Renal cortex interstitium (tissue), 15 donors: ENCODE data around the gene SUSD2. TPM values are rescaled to one million over a fixed set of nuclear protein-coding genes. Genes with fewer than 3 reads are reported as not detected.
A peak's percentile ranks its signal among the peaks of the same experiment; 100 is the strongest.
"Not testable (repeated sequence)": the region's sequence is repeated elsewhere in the genome, so short reads cannot be mapped to it uniquely, and the experiment has no call there.

Experiments used
- DNase-seq, 11 donors: peaks; one replicate each; pipeline ENCODE4 v3.0.0-alpha.2; 2013; ENCODE audit warnings: low read depth in 9 of 11, low spot score in 4 of 11; ENCODE audit errors: extremely low read depth in 1 of 11
- long read RNA-seq, 16 experiments: transcript quantifications; one replicate each; lab custom pipeline, GENCODE V29; 2026
- polyA plus RNA-seq, 3 donors: library from polyadenylated mRNA; unstranded; fragments of 120-200 nt; gene quantifications; one replicate each; pipeline ENCODE4 v1.2.1, GENCODE V29; 2013; ENCODE audit not compliant: insufficient read length in 3 of 3

The SUSD2 gene, protein sequence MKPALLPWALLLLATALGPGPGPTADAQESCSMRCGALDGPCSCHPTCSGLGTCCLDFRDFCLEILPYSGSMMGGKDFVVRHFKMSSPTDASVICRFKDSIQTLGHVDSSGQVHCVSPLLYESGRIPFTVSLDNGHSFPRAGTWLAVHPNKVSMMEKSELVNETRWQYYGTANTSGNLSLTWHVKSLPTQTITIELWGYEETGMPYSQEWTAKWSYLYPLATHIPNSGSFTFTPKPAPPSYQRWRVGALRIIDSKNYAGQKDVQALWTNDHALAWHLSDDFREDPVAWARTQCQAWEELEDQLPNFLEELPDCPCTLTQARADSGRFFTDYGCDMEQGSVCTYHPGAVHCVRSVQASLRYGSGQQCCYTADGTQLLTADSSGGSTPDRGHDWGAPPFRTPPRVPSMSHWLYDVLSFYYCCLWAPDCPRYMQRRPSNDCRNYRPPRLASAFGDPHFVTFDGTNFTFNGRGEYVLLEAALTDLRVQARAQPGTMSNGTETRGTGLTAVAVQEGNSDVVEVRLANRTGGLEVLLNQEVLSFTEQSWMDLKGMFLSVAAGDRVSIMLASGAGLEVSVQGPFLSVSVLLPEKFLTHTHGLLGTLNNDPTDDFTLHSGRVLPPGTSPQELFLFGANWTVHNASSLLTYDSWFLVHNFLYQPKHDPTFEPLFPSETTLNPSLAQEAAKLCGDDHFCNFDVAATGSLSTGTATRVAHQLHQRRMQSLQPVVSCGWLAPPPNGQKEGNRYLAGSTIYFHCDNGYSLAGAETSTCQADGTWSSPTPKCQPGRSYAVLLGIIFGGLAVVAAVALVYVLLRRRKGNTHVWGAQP
- 10 to 100 TPM; 10.9 to 20.8 (median 13.8) TPM for polyA plus RNA-seq
- long read RNA-seq, donor 1, partial matches to known transcripts = 0 of 1 reads
- long read RNA-seq, donor 1, other reads (novel, unspliced or antisense) = 0 of 1 reads
- long read RNA-seq, donor 2 = 0 reads
- long read RNA-seq, donor 3, partial matches to known transcripts = 0 of 1 reads
- long read RNA-seq, donor 3, other reads (novel, unspliced or antisense) = 0 of 1 reads
- long read RNA-seq, donor 4, partial matches to known transcripts = 0 of 1 reads
- long read RNA-seq, donor 4, other reads (novel, unspliced or antisense) = 0 of 1 reads
- long read RNA-seq, donor 5, transcript SUSD2-201 (15 exons, 3,404 nt) = major isoform, 5 of 5 reads
- long read RNA-seq, donor 5, partial matches to known transcripts = 0 of 5 reads
- long read RNA-seq, donor 5, other reads (novel, unspliced or antisense) = 0 of 5 reads
- long read RNA-seq, donor 6 = 0 reads
- long read RNA-seq, donor 7, partial matches to known transcripts = 0 of 1 reads
- long read RNA-seq, donor 7, other reads (novel, unspliced or antisense) = 0 of 1 reads
- long read RNA-seq, donor 8, transcript SUSD2-201 (15 exons, 3,404 nt) = major isoform, 7 of 21 reads
- long read RNA-seq, donor 8, partial matches to known transcripts = 14 of 21 reads
- long read RNA-seq, donor 8, other reads (novel, unspliced or antisense) = 0 of 21 reads
- long read RNA-seq, donor 9 = 0 reads
- long read RNA-seq, donor 10 = 0 reads
- long read RNA-seq, donor 11, transcript SUSD2-201 (15 exons, 3,404 nt) = major isoform, 7 of 7 reads
- long read RNA-seq, donor 11, partial matches to known transcripts = 0 of 7 reads
- long read RNA-seq, donor 11, other reads (novel, unspliced or antisense) = 0 of 7 reads
- long read RNA-seq, donor 12 = 0 reads
- long read RNA-seq, donor 13, partial matches to known transcripts = 5 of 6 reads
- long read RNA-seq, donor 13, other reads (novel, unspliced or antisense) = 0 of 6 reads
- long read RNA-seq, donor 14 = 0 reads
- long read RNA-seq, donor 15, partial matches to known transcripts = 0 of 1 reads
- long read RNA-seq, donor 15, other reads (novel, unspliced or antisense) = 0 of 1 reads
- long read RNA-seq, donor 16, transcript SUSD2-201 (15 exons, 3,404 nt) = major isoform, 7 of 13 reads
- long read RNA-seq, donor 16, partial matches to known transcripts = 6 of 13 reads
- long read RNA-seq, donor 16, other reads (novel, unspliced or antisense) = 0 of 13 reads

DNA sequence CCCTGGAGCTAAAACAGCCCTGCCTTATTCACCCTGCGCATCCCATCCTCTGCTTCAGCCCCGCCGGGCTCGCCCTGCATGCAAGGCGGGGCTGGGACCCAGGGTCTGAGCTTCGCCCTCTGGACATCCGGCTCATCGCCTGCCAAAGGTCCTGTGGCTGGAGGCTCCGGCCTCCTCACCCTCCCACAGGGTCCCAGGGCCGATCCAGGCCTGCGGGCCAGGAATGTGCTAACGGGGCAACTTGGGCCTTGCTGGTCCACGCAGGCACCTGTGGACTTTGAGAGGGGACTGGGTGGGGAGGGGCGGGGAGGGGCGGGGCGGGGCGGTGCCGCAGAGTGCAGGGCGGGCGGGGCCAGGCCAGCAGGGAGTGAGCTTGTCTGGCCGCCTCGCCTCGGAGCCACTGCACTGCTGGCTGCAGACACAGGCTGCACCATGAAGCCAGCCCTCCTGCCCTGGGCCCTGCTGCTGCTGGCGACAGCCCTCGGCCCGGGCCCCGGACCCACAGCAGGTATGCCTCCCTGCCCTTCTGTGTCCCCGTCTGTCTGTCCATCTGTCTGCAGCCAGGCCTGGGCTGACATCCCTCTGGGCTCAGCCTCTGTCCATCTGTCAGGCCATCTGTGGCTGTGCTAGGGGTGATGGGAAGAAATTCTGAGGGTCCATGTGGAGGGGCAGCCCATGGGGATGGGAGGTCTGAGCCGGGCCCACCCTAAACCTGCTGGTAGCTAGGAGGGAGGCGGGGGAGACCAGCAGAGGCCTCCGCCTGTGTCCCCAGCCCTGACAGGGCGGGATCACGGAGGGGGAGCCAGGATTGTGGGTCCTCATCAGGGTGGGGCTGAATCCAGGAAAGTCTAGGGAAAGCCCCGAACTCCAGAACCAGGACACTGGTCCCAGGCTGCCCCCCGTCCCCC, at the start of gene SUSD2:
TSS of gene SUSD2 (plus strand) at position 400 of the 908 bp plus-strand sequence. CDS start at position 433, 33 bp downstream.
- no peak for DNase-seq

DNA sequence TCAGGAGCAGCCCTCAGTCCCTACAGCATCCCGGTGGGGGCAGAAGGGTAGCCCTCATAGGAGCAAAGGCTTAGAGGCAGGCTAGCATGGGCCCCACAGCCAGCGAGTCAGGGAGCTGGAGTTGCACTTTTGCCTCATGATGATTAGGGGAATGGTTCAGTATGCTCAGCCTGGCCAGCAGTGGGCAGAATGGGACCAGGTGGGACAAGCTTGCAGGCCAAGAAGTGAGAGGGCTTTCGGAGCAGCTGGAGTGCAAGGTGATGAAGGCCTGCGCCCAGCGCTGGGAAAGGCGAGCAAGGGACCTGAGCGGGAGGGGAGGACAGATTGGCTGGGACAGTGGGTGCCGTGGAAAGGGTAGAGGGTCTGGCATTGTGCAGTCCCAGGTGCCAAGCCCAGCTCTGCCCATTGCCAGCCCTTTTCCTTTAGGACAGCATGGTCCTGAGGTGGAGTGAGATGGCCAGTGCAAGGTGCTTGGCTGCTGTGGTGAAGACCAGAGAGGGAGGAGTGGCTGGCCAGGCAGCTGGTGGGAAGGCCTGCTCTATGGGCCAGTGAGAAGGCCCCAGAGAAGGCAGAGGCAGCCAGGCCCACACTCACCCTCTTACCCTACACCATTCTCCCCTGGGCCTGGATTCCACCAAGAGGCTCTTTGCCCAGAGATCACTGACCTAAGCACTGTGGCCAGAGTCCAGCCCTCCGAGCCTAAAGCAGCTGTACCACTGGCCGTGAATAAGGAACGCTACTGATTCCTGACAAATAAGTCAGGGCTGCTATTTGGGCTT, 47.9 kb upstream of the SUSD2 start:
- DNase-seq = no peak

DNA sequence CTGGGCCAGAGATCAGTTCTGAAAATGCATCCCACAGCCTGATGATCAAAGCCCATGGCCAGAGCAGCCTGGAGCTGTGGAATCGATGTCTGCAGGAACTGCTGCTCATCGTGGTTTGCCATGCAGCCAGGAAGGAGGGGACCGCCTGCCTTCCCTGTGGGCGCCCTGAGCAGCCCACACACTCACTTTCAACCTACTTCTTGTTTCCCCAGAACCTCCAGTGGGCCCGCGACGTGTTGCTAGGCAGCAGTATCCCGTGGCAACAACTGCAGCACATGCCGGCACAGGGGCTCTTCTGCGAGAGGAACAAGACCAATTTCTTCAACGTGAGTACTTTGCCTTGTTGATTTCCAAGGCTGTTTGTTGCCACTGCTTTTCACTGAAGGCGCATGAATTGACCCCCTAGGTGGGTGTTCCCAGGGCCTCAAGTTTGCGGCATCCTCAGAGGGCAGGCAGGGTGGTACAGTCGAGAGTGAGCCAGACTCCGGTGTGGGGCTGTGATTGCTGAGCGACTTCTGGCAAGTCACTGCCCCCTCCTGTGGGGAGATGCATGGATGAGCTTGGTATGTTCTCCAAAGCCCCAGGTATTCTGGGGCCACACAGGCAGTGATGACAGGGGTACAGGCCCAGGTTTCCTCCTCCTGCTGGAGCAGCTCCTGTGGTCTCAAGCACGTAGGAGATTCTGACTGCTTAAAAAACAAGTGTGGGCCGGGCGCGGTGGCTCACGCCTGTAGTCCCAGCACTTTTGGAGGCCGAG, 47.0 kb upstream of the SUSD2 start:
- DNase-seq = peak in 6 of 11 donors; percentile 28 to 66 (median 45)

DNA sequence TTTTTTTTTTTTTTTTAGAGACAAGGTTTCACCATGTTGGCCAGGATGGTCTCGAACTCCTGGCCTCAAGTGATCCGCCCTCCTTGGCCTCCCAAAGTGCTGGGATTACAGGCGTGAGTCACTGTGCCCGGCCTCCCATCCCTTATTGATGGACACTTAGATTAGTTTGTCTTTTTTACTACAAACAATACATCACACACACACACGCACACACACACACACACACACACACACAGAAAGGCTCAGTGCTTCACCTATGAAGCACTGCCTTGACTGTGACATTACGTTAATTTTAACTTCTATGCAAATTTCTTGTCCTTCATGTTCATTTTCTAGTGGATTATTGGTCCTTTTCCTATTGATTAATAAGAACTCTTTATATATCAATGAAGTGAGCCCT, 44.8 kb upstream of the SUSD2 start:
- not testable (repeated sequence) for DNase-seq

DNA sequence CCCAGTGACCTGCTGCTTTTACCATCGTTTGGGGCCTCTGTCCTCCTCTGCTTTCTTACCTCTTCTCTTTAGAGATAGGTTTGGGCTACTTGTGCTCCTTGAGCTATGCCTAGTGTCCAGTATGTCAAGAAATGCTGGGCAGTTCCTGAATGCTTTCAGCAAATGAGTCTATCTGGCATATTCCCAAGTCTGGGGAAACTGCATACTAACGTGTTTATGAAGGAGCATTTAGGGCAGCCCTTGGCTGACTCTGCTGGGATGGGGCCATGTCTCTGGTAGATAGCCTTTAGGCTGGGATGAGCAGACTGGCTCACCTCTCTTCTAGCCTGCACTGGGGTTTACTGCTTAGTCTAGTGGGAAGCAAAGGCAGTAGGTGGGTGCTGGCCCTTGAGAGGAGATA, 43.7 kb upstream of the SUSD2 start:
- DNase-seq = no peak

DNA sequence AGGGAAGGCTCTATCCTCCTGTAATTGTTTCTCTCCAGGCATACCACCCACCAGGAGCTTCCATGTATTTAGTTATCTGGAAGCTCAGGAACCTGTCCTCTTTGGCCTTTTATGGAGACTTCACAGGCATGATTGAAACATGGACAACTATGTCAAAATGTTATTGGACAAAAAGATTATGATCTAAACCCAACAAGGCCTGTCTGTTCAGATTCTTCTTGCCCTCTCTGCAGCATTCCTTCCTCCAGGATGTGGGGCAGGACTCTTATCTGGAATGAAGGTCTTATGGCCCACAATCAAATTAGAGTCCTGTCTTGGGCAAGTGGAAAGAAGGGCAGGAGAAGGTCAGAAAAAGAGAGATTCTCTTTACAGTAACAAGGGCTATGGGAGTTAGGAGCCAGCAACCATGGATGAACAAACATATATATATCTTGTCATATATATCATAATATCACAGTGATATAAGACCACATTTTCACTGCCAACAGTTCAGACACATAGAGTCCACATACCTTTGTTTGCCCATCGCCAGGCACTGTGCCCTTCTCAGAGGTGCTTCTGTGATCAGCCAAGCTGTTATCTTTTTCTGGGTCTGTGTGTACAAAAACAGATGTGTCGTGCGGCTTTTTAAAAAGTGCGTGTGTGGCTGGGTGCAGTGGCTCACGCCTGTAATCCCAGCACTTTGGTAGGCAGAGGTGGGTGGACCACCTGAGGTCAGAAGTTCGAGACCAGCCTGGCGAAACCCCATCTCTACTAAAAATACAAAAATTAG, 42.5 kb upstream of the SUSD2 start:
- no peak for DNase-seq

DNA sequence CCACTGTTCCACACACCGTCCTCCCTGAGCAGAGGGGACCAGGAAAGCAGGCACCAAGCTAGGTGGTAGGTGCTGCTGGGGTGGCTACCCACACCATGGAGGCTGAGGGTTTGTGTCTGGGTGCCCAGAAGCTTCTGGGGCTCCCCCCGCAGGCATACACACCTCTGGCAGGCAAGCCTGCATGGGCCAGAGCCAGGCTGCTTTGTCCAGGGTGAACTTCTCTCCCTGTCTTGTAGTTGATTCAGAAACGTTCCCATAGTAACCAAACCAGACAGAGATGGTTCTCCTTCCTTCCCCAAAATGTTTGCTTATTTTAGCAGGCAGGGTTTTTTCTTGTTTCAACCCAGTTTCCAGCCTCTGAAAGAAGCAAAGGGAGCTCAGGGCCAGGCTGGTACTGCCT, 40.9 kb upstream of the SUSD2 start:
- DNase-seq = no peak

DNA sequence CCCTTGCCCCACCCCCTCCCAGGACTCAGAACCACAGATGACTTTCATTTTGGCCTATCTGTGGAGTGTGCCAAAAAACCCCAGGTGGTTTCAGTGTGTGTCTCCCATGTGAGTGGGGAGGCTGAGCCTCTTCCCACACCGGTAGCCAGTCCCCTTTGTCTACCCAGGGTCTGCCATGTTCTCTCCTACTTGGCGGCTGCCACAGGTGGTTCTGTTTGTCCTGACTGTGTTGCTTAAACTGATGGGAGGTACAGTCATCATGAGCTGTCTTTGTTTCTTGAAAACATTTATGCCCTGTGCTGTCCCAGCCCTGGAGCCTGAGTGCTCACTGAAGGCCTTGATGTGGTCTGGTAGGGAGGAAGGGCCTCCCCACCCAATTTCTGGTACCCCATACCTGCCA, 39.7 kb upstream of the SUSD2 start:
- DNase-seq = no peak

DNA sequence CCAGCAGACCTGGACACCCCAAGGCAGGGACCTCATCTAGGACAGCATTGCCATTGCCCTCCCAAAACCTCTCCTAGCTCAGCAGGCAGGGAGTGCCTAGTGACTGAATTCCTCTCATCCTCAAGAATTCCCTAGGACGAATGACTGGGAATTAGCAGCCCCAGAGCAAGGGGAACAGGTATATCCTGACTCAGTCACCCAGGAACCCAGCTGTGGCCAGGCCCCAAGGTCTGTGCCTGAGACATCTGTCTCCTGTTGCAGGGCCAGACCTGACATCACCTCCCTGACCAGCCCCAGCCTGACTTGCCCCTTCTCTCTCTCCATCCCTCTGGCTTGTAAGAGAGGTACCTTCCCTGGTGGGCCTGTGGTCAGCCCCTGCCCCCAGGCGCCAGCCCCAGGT, 39.0 kb upstream of the SUSD2 start:
- no peak for DNase-seq

DNA sequence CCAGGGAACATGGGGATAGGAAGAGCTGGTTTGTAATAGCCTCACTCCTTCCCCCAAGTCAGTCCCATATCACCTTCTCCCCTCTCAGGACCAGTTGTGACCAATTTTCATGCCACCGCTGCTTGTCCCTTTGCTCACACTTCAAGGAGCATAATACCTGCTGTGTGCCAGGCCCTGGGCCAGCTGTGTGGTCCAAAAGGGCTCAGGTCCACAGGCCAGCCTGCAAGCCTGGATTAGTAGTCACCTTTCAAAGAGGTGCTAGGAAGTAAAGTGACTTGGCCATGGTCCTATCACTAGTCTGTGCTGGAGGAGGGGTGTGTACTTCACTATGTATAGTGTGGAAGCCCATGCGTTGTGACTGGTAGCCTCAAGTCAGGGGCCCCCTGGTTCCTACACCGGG, 38.5 kb upstream of the SUSD2 start:
- DNase-seq = no peak

DNA sequence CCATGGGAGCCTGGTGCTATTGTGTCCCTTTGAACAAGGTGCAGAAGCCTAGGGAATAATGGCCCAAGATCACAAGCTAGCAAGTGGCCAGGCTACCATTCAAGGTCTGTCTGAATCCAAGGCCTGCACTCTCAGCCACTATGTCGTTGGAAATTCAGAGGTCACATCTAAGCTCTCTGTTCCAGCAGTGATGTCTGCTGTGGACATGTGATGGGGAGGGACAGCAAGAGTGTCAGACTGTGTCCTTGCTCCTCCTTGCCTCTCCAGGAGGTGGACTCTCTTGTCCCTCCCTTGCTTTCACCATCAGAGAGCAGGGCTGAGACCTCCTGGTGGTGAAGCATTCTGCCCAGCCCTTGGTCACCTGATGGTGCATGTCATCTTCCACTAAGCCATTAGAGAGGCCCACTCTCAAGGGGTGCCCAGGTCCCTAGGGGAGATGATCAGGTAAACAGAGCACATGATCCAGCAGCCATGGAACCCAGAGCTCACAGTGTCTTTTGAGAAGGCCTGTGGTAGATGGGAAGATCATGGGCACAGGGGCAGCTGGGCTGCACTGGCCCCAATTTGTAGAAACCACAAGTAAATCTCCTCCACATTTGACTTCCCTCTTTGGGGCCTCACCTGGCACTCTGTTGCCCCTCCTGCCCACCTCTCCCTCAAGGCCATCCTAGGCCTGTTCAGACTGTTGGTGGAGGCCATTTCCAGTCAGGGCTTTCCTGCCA, 37.1 kb upstream of the SUSD2 start:
- DNase-seq = no peak

DNA sequence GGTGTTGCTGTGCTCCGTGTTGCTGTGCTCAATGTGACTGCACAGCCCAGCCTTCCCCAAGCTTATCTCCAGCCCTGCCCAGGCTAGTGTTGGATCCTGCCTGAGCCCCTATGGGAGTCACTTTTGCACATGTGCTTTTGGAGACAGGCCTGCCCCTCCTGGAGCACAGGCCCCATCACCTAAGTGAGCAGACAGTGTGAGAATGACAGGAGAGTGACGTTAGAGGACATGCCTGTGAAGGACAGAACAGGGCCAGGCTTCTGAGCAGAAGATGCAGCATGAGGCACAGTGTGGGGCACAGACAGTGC, 36.6 kb upstream of the SUSD2 start:
- DNase-seq = no peak

DNA sequence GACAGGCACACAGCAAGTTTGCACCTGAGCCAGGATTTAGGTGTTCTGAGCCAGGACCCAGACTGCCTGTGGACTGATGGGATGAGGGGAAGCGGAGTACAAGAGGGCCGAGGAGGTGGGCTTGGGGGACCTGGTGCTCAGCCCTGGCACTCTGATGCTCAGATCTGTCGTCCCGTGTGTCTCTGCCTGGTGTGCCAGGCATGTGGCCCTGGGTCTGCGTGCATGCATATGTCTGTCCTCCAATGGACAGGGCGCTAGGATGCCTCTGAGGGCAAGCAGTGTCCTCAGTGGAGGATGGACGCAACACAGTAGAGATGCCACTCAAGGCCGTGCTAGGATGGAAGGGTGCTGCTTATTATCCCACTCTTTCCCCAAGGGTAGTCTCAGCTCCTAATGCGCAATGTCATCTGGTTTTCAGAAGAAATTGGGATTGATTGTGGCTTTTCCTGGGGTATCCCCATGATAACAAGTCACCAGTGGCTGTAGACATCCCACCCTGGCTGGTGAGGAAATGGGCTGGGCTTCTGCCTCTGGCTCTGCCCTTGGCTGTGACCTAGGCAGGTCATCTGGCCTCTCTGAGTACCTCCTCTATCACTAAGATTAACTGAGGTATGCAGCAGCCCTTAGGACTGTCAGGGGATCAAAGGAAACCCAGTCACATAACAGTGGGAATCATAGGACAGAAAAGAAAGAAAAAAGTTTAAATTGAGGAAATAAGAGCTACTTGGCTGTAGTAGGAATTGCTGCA, 35.7 kb upstream of the SUSD2 start:
- no peak for DNase-seq
